ENCODE results near the gene MIA2. TPM values are rescaled to one million over a fixed set of nuclear protein-coding genes. Genes with fewer than 3 reads are reported as not detected.
"Not testable (repeated sequence)": the region's sequence is repeated elsewhere in the genome, so short reads cannot be mapped to it uniquely, and the experiment has no call there.

The MIA2 gene
- total and polyA plus RNA-seq, 9 of the 15 experiments (the other 6 are each of a cell fraction or from before 2014, with no cell fraction given): 6.0 to 21.8 (median 12.8) TPM

DNA sequence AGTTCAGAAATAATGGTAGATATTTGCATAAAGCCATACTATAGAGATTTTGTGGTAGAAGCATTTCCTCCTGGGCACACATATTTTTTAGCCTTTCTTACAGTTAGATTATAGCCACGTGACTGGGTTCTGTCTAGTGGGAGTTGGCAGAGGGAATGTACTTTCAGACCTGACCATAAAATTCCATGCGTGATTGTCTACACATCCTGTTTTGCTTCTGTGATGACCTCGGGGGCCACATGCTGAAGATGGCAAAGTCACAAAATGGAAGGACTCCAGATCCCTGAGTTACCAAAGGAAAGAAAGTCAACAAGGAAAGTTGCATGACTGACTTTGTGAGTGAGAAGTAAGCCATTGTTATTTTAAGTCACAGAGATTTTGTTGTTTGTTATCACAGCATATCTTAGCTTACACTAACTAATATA is 14.6 kb upstream of the MIA2 start:
- H3K36me3 ChIP-seq (ENCODE audit: control insufficient read depth, insufficient read depth, low read length): no peaks in the 10 kb centered on the region
- no peak for FAIRE-seq
- ChIA-PET CTCF (ENCODE audit: low intra/inter-chr PET ratio) (no interaction called here), POLR2A (interaction anchor here (1.0 kb wide), 1 partner anchor 207 kb away, joined by 3 read pairs; no protein-coding TSS in a partner anchor)
- BruUV-seq (replicated peaks): no TSS peak
- no peak overlapping the region for H3K27ac ChIP-seq (ENCODE audit: extremely low read depth, low read depth, low read length)
- no peaks in the 10 kb centered on the region for H3K79me2 ChIP-seq (ENCODE audit: control insufficient read depth, insufficient read depth, low read length)
- H3K9ac ChIP-seq (ENCODE audit: insufficient read depth in 1 of 2, low read depth in 2 of 2, low read length in 2 of 2): no peak overlapping the region
- in situ Hi-C loops (cut with MboI): no loop called here
- no peaks in the 10 kb centered on the region for H3K9me1 ChIP-seq (ENCODE audit: control insufficient read depth, insufficient read depth, low read length)
- H3K4me3 ChIP-seq: no peak overlapping the region
- no peak for TF ChIP-seq ZNF444 (CRISPR knock-in tag; IDR thresholded peaks at IDR 0.05)
- no peak for TF ChIP-seq TAF1 (IDR thresholded peaks at IDR 0.05; ENCODE audit: control insufficient read depth, extremely low read depth, insufficient read depth, low read length, severe bottlenecking)
- no peak for TF ChIP-seq ZBTB26 (CRISPR knock-in tag; IDR thresholded peaks at IDR 0.05)
- no peak for TF ChIP-seq CHCHD3 (CRISPR knock-in tag; IDR thresholded peaks at IDR 0.05)
- TF ChIP-seq RHOXF2B (CRISPR knock-in tag; conservative IDR thresholded peaks at IDR 0.05): no peak
- TF ChIP-seq, protein P1, sequence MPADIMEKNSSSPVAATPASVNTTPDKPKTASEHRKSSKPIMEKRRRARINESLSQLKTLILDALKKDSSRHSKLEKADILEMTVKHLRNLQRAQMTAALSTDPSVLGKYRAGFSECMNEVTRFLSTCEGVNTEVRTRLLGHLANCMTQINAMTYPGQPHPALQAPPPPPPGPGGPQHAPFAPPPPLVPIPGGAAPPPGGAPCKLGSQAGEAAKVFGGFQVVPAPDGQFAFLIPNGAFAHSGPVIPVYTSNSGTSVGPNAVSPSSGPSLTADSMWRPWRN (IDR thresholded peaks at IDR 0.05; ENCODE audit: low read depth): no peak
- TF ChIP-seq ZNF146 (CRISPR knock-in tag; IDR thresholded peaks at IDR 0.05; ENCODE audit: unreplicated experiment): no peak
- TF ChIP-seq CEBPG (CRISPR knock-in tag; IDR thresholded peaks at IDR 0.05): no peak
- TF ChIP-seq CEBPG (tag; conservative IDR thresholded peaks at IDR 0.05 in 1 of 2, IDR thresholded peaks at IDR 0.05 in 1 of 2): no peak
- no peak for TF ChIP-seq MCM3 (IDR thresholded peaks at IDR 0.05)
- no peak for TF ChIP-seq FOS (IDR thresholded peaks at IDR 0.05; ENCODE audit: extremely low read depth, insufficient read length)
- TF ChIP-seq NR4A1 (CRISPR knock-in tag; IDR thresholded peaks at IDR 0.05): no peak
- no peak for TF ChIP-seq NR4A1 (tag; IDR thresholded peaks at IDR 0.05)
- TF ChIP-seq ZNF764 (CRISPR knock-in tag; IDR thresholded peaks at IDR 0.05; ENCODE audit: low read depth): no peak
- no peak for TF ChIP-seq NCOA2 (IDR thresholded peaks at IDR 0.05; ENCODE audit: partially characterized antibody in 2 of 2)
- TF ChIP-seq MCM7 (IDR thresholded peaks at IDR 0.05): no peak
- H4K20me1 ChIP-seq (replicated peaks; ENCODE audit: control insufficient read depth, insufficient read depth, low read length): no peaks in the 10 kb centered on the region
- H2AFZ ChIP-seq (ENCODE audit: low read depth, low read length): no peak overlapping the region
- 72% methylated on average over 3 of the region's 3 CpGs for WGBS (ENCODE audit: insufficient coverage, low coverage, missing lambda C conversion rate)
- peaks cover 0 to 6% of the 10 kb centered on the region in 2 experiments; a peak in 1 of 5 replicates for H3K4me1 ChIP-seq (replicated peaks in 1 of 2; ENCODE audit: control insufficient read depth in 2 of 2, insufficient read depth in 2 of 2, low read length in 2 of 2)
- no peak for DNase-seq (ENCODE audit: extremely low read depth in 1 of 4, low spot score in 3 of 4)
- no peak for ATAC-seq
- H3K4me2 ChIP-seq (ENCODE audit: insufficient read depth, low read length): no peak overlapping the region
- intact Hi-C loops (cut with micrococcal nuclease): no loop called here
- H3K9me3 ChIP-seq (replicated peaks; ENCODE audit: control insufficient read depth, insufficient read depth, low read depth, low read length): no peaks in the 10 kb centered on the region
- no peaks in the 10 kb centered on the region for H3K27me3 ChIP-seq (ENCODE audit: control insufficient read depth in 2 of 2, insufficient read depth in 2 of 2, low read length in 2 of 2)

DNA sequence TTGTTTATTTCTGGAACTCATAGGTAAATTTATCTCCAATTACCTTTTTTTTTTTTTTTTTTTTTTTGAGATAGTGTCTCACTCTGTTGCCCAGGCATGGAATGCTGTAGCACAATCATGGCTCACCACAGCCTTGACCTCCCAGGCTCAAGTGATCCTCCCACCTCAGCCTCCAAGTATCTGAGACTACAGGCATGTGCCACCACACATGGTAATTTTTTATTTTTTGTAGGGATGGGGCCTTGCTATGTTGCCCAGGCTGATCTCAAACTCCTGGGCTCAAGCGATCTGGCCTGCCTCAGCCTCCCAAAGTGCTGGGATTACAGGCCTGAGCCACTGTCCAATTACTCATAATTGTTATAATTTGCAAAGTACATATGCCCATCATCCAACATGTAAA is 13.2 kb upstream of the MIA2 start:
- H4K20me1 ChIP-seq (replicated peaks; ENCODE audit: control insufficient read depth, insufficient read depth, low read length); H3K9ac ChIP-seq (ENCODE audit: insufficient read depth in 1 of 2, low read depth in 2 of 2, low read length in 2 of 2); H3K79me2 ChIP-seq (ENCODE audit: control insufficient read depth, insufficient read depth, low read length); H3K27ac ChIP-seq (ENCODE audit: extremely low read depth, low read depth, low read length); CTCF ChIA-PET (ENCODE audit: low intra/inter-chr PET ratio); H3K4me3 ChIP-seq; FAIRE-seq; intact Hi-C loops (cut with micrococcal nuclease); in situ Hi-C loops (cut with MboI); H3K27me3 ChIP-seq (ENCODE audit: control insufficient read depth in 2 of 2, insufficient read depth in 2 of 2, low read length in 2 of 2); H3K9me3 ChIP-seq (replicated peaks; ENCODE audit: control insufficient read depth, insufficient read depth, low read depth, low read length); H3K9me1 ChIP-seq (ENCODE audit: control insufficient read depth, insufficient read depth, low read length); H2AFZ ChIP-seq (ENCODE audit: low read depth, low read length); BruUV-seq (replicated peaks); H3K36me3 ChIP-seq (ENCODE audit: control insufficient read depth, insufficient read depth, low read length); ATAC-seq; DNase-seq (ENCODE audit: extremely low read depth in 1 of 4, low spot score in 3 of 4); H3K4me2 ChIP-seq (ENCODE audit: insufficient read depth, low read length); H3K4me1 ChIP-seq (replicated peaks in 1 of 2; ENCODE audit: control insufficient read depth in 2 of 2, insufficient read depth in 2 of 2, low read length in 2 of 2): not testable (repeated sequence)
- 63% methylated on average over 1 of the region's 1 CpG for WGBS (ENCODE audit: insufficient coverage, low coverage, missing lambda C conversion rate)
- POLR2A ChIA-PET: interaction anchor here (0.7 kb wide), 1 partner anchor 128 kb away, joined by 3 read pairs; no protein-coding TSS in a partner anchor
